Kasumi-1 (cell line): ENCODE data around the gene C11orf86.

Source experiments
- DNase-seq, 2 experiments: peaks; one replicate each; lab custom pipeline; 2025; lab: John Stamatoyannopoulos, UW

The C11orf86 gene

GRCh38 chr11:67025750-67026149 lies 50.6 kb downstream of the C11orf86 start:
- no peak for DNase-seq
